ENCODE results near the gene VARS1. TPM values are rescaled to one million over a fixed set of nuclear protein-coding genes. Genes with fewer than 3 reads are reported as not detected.

VARS1 gene
- total RNA-seq, 1 experiment from 2014 or later = 132 TPM

Other genes starting within 250 kb of the VARS1 start
- 0.26 and 0.43 TPM in 2 replicates for gene ATP6V1G2, start 249.1 kb downstream of the VARS1 start, total RNA-seq (2022)
- gene NFKBIL1, start 248.1 kb downstream of the VARS1 start, total RNA-seq (2022) = 14.7 and 17.4 TPM in 2 replicates
- gene LTA, start 223.5 kb downstream of the VARS1 start, total RNA-seq (2022) = not detected in 2 replicates
- gene TNF, start 220.2 kb downstream of the VARS1 start, total RNA-seq (2022) = not detected in 2 replicates
- not detected in 2 replicates for gene LTB, start 213.3 kb downstream of the VARS1 start, total RNA-seq (2022)
- not detected in 2 replicates for gene LST1, start 209.5 kb downstream of the VARS1 start, total RNA-seq (2022)
- gene NCR3, start 202.7 kb downstream of the VARS1 start, total RNA-seq (2022) = not detected in 2 replicates
- 2.2 and 2.7 TPM in 2 replicates for gene AIF1, start 180.5 kb downstream of the VARS1 start, total RNA-seq (2022)
- gene PRRC2A, start 175.0 kb downstream of the VARS1 start, total RNA-seq (2022) = 213 and 222 TPM in 2 replicates
- 354 and 376 TPM in 2 replicates for gene BAG6, start 143.1 kb downstream of the VARS1 start, total RNA-seq (2022)
- 14.8 and 15.8 TPM in 2 replicates for gene APOM, start 139.9 kb downstream of the VARS1 start, total RNA-seq (2022)
- gene C6orf47, start 135.0 kb downstream of the VARS1 start, total RNA-seq (2022) = 19.4 and 19.7 TPM in 2 replicates
- gene GPANK1, start 130.8 kb downstream of the VARS1 start, total RNA-seq (2022) = 20.3 TPM in 2 replicates
- gene CSNK2B, start 129.7 kb downstream of the VARS1 start, total RNA-seq (2022) = 219 and 221 TPM in 2 replicates
- gene LY6G5B, start 125.8 kb downstream of the VARS1 start, total RNA-seq (2022) = 13.9 and 17.5 TPM in 2 replicates
- 2.0 and 2.9 TPM in 2 replicates for gene LY6G5C, start 114.7 kb downstream of the VARS1 start, total RNA-seq (2022)
- gene ABHD16A, start 92.4 kb downstream of the VARS1 start, total RNA-seq (2022) = 62.7 and 63.2 TPM in 2 replicates
- gene LY6G6F, start 88.9 kb downstream of the VARS1 start, total RNA-seq (2022) = not detected in 2 replicates
- not detected in 2 replicates for gene LY6G6D, start 80.4 kb downstream of the VARS1 start, total RNA-seq (2022)
- 0.88 and 1.3 TPM in 2 replicates for gene LY6G6C, start 74.0 kb downstream of the VARS1 start, total RNA-seq (2022)
- not detected in 2 replicates for gene MPIG6B, start 72.4 kb downstream of the VARS1 start, total RNA-seq (2022)
- gene DDAH2, start 66.5 kb downstream of the VARS1 start, total RNA-seq (2022) = 82.4 and 91.6 TPM in 2 replicates
- gene CLIC1, start 59.2 kb downstream of the VARS1 start, total RNA-seq (2022) = 374 and 420 TPM in 2 replicates
- 49.6 and 51.0 TPM in 2 replicates for gene MSH5, start 55.7 kb downstream of the VARS1 start, total RNA-seq (2022)
- 6.4 and 13.0 TPM in 2 replicates for gene SAPCD1, start 33.1 kb downstream of the VARS1 start, total RNA-seq (2022)
- 0.61 and 1.5 TPM in 2 replicates for gene VWA7, start 18.4 kb downstream of the VARS1 start, total RNA-seq (2022)
- gene LSM2, start 11.2 kb upstream of the VARS1 start, total RNA-seq (2022) = 56.3 and 61.2 TPM in 2 replicates
- 0.86 and 1.6 TPM in 2 replicates for gene HSPA1L, start 19.5 kb upstream of the VARS1 start, total RNA-seq (2022)
- 77.3 and 96.9 TPM in 2 replicates for gene HSPA1A, start 19.8 kb upstream of the VARS1 start, total RNA-seq (2022)
- gene HSPA1B, start 32.0 kb upstream of the VARS1 start, total RNA-seq (2022) = 99.0 and 112 TPM in 2 replicates
- gene NEU1, start 67.1 kb upstream of the VARS1 start, total RNA-seq (2022) = 173 and 176 TPM in 2 replicates
- 0.57 TPM in 1 of 2 replicates, not detected in the other for gene SLC44A4, start 83.2 kb upstream of the VARS1 start, total RNA-seq (2022)
- gene EHMT2, start 101.9 kb upstream of the VARS1 start, total RNA-seq (2022) = 64.3 and 65.7 TPM in 2 replicates
- gene ZBTB12, start 106.3 kb upstream of the VARS1 start, total RNA-seq (2022) = 9.6 and 11.7 TPM in 2 replicates
- gene C2, start 132.0 kb upstream of the VARS1 start, total RNA-seq (2022) = 4.8 and 4.9 TPM in 2 replicates
- 31.0 and 32.1 TPM in 2 replicates for gene CFB, start 150.3 kb upstream of the VARS1 start, total RNA-seq (2022)
- 75.3 and 82.0 TPM in 2 replicates for gene NELFE, start 163.2 kb upstream of the VARS1 start, total RNA-seq (2022)
- 70.0 and 77.9 TPM in 2 replicates for gene SKIC2, start 163.4 kb upstream of the VARS1 start, total RNA-seq (2022)
- 22.4 and 23.7 TPM in 2 replicates for gene DXO, start 176.4 kb upstream of the VARS1 start, total RNA-seq (2022)
- 1.0 and 1.5 TPM in 2 replicates for gene C4A, start 186.3 kb upstream of the VARS1 start, total RNA-seq (2022)
- gene C4B, start 219.0 kb upstream of the VARS1 start, total RNA-seq (2022) = 1.1 and 1.4 TPM in 2 replicates
- not detected in 2 replicates for gene CYP21A2, start 242.7 kb upstream of the VARS1 start, total RNA-seq (2022)

All from Caco-2 (cell line).